ENCODE results near the gene IL17RB. TPM values are rescaled to one million over a fixed set of nuclear protein-coding genes. Genes with fewer than 3 reads are reported as not detected.

Gene IL17RB
- polyA plus RNA-seq, 1 donor (not counting 4 experiments of a cell fraction or from before 2014, with no cell fraction given) = not detected

- H3K27me3 ChIP-seq (ENCODE audit: control insufficient read depth, extremely low read depth, insufficient read depth, low read length) = no peaks in the 10 kb centered on the region
- H4K20me1 ChIP-seq (ENCODE audit: control insufficient read depth, extremely low read depth, insufficient read depth, low read length) = no peaks in the 10 kb centered on the region
- H3K9me1 ChIP-seq (ENCODE audit: control insufficient read depth, extremely low read depth, insufficient read depth, low read length) = no peaks in the 10 kb centered on the region
- H3K9me3 ChIP-seq (ENCODE audit: control insufficient read depth, low read depth, low read length) = no peaks in the 10 kb centered on the region
- H3K27ac ChIP-seq (ENCODE audit: control insufficient read depth, insufficient read depth, low read length) = no peak overlapping the region
- H3K36me3 ChIP-seq (ENCODE audit: control insufficient read depth in 2 of 2, extremely low read depth in 1 of 2, insufficient read depth in 2 of 2, low read length in 2 of 2) = no peaks in the 10 kb centered on the region
- no peaks in the 10 kb centered on the region for H3K4me1 ChIP-seq (ENCODE audit: control insufficient read depth, extremely low read depth, insufficient read depth, low read length)
- FAIRE-seq (no peak), DNase-seq (ENCODE audit: low read depth, low spot score) (no peak)
- no peak overlapping the region for H3K9ac ChIP-seq (ENCODE audit: control insufficient read depth, extremely low read depth, insufficient read depth, low read length)
- H3K79me2 ChIP-seq (ENCODE audit: control insufficient read depth, insufficient read depth, low read length) = no peaks in the 10 kb centered on the region
- H2AFZ ChIP-seq (ENCODE audit: control insufficient read depth, low read length) = no peak overlapping the region
- dilution Hi-C loops (cut with MboI; ENCODE audit: extremely low pct_ligation_motif_present, low sequenced_read_pairs) = no loop called here
- H3K4me2 ChIP-seq (ENCODE audit: control insufficient read depth, extremely low read depth, insufficient read depth, low read depth, low read length) = no peak overlapping the region
- H3K4me3 ChIP-seq (ENCODE audit: control insufficient read depth in 2 of 3, extremely low read depth in 1 of 3, insufficient read depth in 2 of 3, low read depth in 1 of 3, low read length in 3 of 3) = no peak overlapping the region
- TF ChIP-seq EZH2 (IDR thresholded peaks at IDR 0.05; ENCODE audit: low read length) = no peak
- TF ChIP-seq CTCF (optimal IDR thresholded peaks at IDR 0.05 in 1 of 3, IDR thresholded peaks at IDR 0.05 in 1 of 3, conservative IDR thresholded peaks at IDR 0.05 in 1 of 3; ENCODE audit: extremely low read depth in 1 of 3, insufficient read depth in 2 of 3, low read length in 3 of 3) = no peak
These were observed 21.6 kb upstream of the IL17RB start for GRCh38 chr3:53824795-53825194.

- H3K27me3 ChIP-seq (ENCODE audit: control insufficient read depth, extremely low read depth, insufficient read depth, low read length) = no peaks in the 10 kb centered on the region
- H3K4me3 ChIP-seq (ENCODE audit: control insufficient read depth in 2 of 3, extremely low read depth in 1 of 3, insufficient read depth in 2 of 3, low read depth in 1 of 3, low read length in 3 of 3) = no peak overlapping the region
- H3K9me1 ChIP-seq (ENCODE audit: control insufficient read depth, extremely low read depth, insufficient read depth, low read length) = no peaks in the 10 kb centered on the region
- H3K4me1 ChIP-seq (ENCODE audit: control insufficient read depth, extremely low read depth, insufficient read depth, low read length) = no peaks in the 10 kb centered on the region
- H3K79me2 ChIP-seq (ENCODE audit: control insufficient read depth, insufficient read depth, low read length) = no peaks in the 10 kb centered on the region
- TF ChIP-seq EZH2 (IDR thresholded peaks at IDR 0.05; ENCODE audit: low read length) = no peak
- no peak for TF ChIP-seq CTCF (optimal IDR thresholded peaks at IDR 0.05 in 1 of 3, IDR thresholded peaks at IDR 0.05 in 1 of 3, conservative IDR thresholded peaks at IDR 0.05 in 1 of 3; ENCODE audit: extremely low read depth in 1 of 3, insufficient read depth in 2 of 3, low read length in 3 of 3)
- H3K9me3 ChIP-seq (ENCODE audit: control insufficient read depth, low read depth, low read length) = no peaks in the 10 kb centered on the region
- H3K9ac ChIP-seq (ENCODE audit: control insufficient read depth, extremely low read depth, insufficient read depth, low read length) = no peak overlapping the region
- FAIRE-seq (no peak), DNase-seq (ENCODE audit: low read depth, low spot score) (no peak)
- no peaks in the 10 kb centered on the region for H3K36me3 ChIP-seq (ENCODE audit: control insufficient read depth in 2 of 2, extremely low read depth in 1 of 2, insufficient read depth in 2 of 2, low read length in 2 of 2)
- no peak overlapping the region for H2AFZ ChIP-seq (ENCODE audit: control insufficient read depth, low read length)
- H3K27ac ChIP-seq (ENCODE audit: control insufficient read depth, insufficient read depth, low read length) = no peak overlapping the region
- no peak overlapping the region for H3K4me2 ChIP-seq (ENCODE audit: control insufficient read depth, extremely low read depth, insufficient read depth, low read depth, low read length)
- H4K20me1 ChIP-seq (ENCODE audit: control insufficient read depth, extremely low read depth, insufficient read depth, low read length) = no peaks in the 10 kb centered on the region
- dilution Hi-C loops (cut with MboI; ENCODE audit: extremely low pct_ligation_motif_present, low sequenced_read_pairs) = no loop called here
These were observed 20.3 kb upstream of the IL17RB start for GRCh38 chr3:53826048-53826447.
